Activated CD4-positive, alpha-beta T cell treated with anti-CD3 and anti-CD28 coated beads, Interleukin-2, amount 50 U/mL, for 16 hours (primary cell): Measurements from ENCODE around the gene EML6.

Experiments used
- DNase-seq: peaks from one replicate; pipeline ENCODE4 v3.0.0-alpha.2; 2020

EML6 gene

DNA sequence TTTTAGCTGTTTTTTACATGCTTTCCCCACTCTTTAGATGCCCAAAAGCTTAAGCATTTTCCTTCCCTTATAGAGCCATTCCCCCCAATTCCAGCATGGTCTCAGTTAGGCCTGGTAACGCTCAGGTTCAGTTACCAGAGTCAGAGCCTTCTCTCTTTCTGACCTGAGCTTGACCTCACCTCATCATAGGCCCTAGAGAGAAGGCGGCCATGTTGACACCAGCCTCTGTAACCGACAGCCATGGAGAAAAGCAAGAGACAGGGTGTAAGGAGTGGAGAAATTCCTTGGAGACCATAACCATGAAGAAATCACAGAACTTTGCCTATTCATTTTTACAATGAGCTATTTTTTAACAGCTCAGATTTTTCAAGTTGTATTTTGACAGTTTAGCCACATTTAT lies 227.3 kb downstream of the EML6 start:
- DNase-seq, result no peak

- DNase-seq, result no peak
Measured at GRCh38 chr2:54952425-54952824, 229.0 kb downstream of the EML6 start.

DNA sequence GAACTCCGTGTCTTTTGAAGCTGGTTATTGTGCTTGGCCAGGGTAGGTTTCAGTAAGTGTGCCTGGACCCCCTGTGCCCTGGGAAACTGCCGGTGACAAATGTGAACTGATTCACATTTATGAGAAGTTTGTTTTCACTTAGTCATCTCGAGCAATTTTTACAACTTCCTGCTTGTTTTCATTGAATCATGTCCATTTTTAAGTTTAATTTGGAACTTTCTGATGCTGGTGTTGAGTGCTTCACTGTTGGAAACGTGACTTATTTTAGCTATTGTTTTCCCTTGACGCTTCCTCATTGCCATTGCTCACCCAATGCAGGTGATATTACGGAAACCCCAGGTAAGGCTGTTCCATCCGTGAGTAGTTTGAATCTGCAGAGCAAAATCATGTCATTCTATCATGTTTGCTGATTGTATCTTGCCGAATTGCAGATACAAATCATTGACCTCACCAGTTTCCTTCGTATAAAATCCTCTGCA lies 229.6 kb downstream of the EML6 start:
- peak; percentile 10 for DNase-seq

- no peak for DNase-seq
Measured at GRCh38 chr2:54954158-54954557, 230.7 kb downstream of the EML6 start.

GRCh38 chr2:54954705-54955357 lies 231.4 kb downstream of the EML6 start:
- DNase-seq, result no peak

DNA sequence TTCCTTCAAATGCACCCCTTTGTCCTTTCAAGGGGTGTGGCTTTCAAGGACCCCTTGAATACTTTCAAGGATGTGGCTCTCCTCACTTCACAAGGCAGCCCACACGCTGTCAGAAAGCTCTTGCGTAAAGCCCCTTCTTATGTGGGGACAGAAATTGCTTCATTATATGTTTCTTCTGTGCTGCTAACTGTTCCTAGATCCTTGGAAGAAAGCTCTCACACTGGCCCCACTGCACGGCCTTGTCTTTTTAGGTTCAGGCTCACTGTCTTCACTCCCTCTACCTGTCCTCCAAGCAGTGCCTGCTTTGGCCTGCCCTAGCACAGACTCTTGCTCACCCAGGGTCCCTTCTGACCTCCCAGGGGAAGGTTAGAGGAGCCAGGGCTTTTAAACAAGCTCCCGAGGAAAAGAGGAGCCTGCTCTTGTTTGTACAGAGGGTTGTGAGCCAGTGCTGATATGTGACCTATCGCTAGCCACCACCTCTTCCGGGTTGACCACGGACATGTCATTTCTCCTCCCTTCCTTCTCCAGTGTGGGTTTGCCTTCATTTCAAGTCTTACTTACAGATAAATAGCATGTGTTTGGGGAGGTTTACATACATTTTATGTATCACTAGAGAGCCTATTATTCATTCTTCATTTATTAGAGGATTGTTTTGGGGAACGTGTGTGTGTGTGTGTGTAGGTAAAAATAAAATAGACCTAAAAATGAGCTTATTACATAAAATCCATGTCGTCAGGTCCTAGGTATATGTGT lies 232.1 kb downstream of the EML6 start:
- DNase-seq, result no peak

GRCh38 chr2:54956111-54956627 lies 232.7 kb downstream of the EML6 start:
- no peak for DNase-seq

GRCh38 chr2:54957321-54957999 lies 234.0 kb downstream of the EML6 start:
- no peak for DNase-seq

DNA sequence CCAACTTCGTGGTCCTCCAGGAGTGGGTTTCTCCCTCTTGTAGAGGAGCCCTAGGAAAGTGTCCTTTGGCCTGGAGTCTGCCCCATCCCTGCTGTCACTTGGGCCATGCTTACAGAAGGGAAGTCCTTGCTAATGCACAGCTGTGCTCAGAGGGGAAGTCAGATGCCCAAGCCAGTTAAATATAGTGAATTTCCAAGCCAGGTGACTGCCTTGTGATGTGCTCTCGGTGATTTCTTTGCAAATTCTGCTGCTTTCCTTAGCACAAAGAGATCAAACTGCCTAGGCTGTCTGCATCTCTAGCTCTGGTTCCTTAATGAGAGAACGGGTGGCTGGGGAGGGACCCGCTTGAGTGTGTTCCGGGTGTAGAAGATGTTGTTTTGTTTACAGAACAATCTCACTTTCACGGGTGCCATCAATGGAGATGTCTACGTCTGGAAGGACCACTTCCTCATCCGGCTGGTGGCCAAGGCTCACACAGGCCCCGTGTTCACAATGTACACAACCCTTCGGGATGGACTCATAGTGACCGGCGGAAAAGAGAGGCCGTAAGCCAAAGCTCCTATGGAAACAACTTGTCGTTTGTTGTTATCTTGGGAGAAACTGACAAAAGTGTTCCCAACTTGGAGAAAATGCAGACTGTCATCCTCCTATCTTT lies 235.4 kb downstream of the EML6 start:
- no peak for DNase-seq

DNA sequence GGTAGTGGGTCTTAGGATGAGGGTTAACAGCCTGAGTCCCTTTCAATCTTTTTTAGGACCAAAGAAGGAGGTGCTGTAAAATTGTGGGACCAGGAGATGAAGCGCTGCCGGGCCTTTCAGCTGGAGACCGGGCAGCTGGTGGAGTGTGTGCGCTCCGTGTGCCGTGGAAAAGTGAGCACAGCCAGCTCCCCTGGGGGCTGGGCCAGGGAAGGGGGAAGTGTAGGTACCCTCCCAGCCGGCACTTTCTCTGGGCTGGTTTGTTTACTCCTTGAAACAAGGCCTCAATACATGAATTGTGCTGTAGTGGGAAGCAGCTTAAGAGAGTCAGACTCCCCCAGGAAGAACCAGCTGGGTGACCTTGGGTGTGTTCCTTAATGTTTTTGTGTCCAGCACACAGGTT lies 236.7 kb downstream of the EML6 start:
- DNase-seq, result no peak

GRCh38 chr2:54962511-54962910 lies 239.0 kb downstream of the EML6 start:
- no peak for DNase-seq

GRCh38 chr2:54962935-54963440 lies 239.5 kb downstream of the EML6 start:
- no peak for DNase-seq

DNA sequence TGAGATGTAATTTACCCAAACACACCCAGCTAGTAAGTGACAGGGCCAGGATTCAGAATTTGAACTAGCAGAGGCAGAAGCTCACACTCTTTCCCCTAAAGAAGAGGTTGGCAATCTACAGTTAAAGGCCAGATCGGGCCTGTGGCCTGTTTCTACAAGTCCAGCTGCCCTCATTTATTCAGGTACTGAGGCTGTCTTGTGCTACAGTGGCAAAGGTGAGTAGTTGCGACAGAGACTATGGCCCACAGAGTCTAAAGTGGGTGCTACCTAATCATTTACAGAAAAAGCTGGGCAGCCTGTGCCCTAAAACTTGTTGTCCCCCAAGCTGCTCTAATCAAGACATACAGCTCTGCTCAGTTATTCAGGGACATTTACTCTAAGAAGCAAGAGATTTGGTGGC lies 240.0 kb downstream of the EML6 start:
- DNase-seq, result no peak

GRCh38 chr2:54964271-54964670 lies 240.8 kb downstream of the EML6 start:
- no peak for DNase-seq

DNA sequence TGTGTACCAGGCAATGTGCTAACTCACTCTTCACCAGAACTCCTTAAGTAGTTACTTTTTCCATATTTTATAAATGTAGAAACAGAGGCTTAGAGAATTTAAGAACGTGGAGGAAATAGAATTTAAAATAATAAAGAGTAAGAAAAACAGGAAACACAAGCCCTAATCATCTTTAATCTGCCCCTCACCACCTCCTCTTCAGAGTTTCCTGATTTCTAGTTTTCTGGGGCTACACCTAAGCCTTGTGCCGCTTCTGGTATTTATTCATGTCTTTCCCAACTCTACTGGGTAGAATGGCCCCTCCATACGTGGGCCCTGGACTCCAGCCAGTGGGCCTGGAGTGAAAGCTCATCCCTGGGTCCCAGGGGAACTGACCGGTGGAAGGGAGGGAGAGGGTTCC lies 241.4 kb downstream of the EML6 start:
- no peak for DNase-seq

- no peak for DNase-seq
Measured at GRCh38 chr2:54965425-54965824, 242.0 kb downstream of the EML6 start.

DNA sequence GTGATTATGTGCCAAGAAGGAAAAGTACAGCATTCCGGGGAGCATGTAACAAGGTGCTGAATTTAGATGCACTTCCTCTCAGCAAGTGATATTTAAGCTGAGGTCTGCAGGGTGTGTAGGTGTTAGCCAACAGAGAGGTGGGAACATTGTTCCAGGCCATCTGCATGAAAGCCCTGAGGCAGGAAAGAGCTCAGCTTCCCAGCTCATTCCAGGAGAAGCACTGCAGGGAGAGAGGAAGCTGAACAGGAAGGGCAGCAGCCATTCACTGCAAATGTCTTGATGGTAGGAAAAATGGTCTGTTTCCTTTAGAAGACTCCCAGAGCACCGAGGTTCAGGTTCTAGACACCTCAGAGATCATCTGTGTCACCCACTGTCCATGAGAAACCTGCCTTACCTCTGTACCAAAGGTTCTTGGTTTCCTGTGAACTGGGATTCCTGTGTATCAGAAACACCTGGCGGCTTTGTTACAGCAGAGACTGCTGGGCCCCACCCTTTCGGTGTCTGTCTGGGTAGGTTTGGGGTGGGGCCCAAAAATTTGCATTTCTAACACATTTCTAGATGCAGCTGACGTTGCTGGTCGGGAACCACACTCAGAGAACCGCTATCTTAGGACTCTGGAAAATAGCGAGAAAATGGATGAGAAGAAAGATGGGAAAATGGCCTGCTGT lies 242.8 kb downstream of the EML6 start:
- no peak for DNase-seq

GRCh38 chr2:54966837-54967236 lies 243.4 kb downstream of the EML6 start:
- no peak for DNase-seq

- DNase-seq, result no peak
Measured at GRCh38 chr2:54967269-54967668, 243.8 kb downstream of the EML6 start.

- DNase-seq, result no peak
Measured at GRCh38 chr2:54967759-54968365, 244.4 kb downstream of the EML6 start.

GRCh38 chr2:54968561-54969218 lies 245.2 kb downstream of the EML6 start:
- DNase-seq, result no peak
